Stromal cell of bone marrow (primary cell): ENCODE results near the gene NAP1L4.
A peak's percentile ranks its signal among the peaks of the same experiment; 100 is the strongest.

Experiments used
- DNase-seq: peaks from one replicate; pipeline ENCODE4 v3.0.0-alpha.2; 2012; ENCODE audit warnings: low read depth

Gene NAP1L4

GRCh38 chr11:2992234-2992996 lies at the start of gene NAP1L4:
Gene NAP1L4, minus strand, starts transcription at chr11:2992329. Its CDS starts 13,109 bp downstream, at chr11:2979220.
- peak; percentile 87 for DNase-seq

GRCh38 chr11:3040881-3041280 lies 48.8 kb upstream of the NAP1L4 start:
- no peak for DNase-seq

GRCh38 chr11:3037945-3038271 lies 45.8 kb upstream of the NAP1L4 start:
- DNase-seq = no peak

- DNase-seq = peak; percentile 46
Measured at GRCh38 chr11:3037040-3037944, 45.2 kb upstream of the NAP1L4 start.

- no peak for DNase-seq
Measured at GRCh38 chr11:3036419-3036818, 44.3 kb upstream of the NAP1L4 start.

- no peak for DNase-seq
Measured at GRCh38 chr11:3035333-3035732, 43.2 kb upstream of the NAP1L4 start.

GRCh38 chr11:3030289-3031070 lies 38.4 kb upstream of the NAP1L4 start:
- DNase-seq = no peak

GRCh38 chr11:3028813-3029212 lies 36.7 kb upstream of the NAP1L4 start:
- DNase-seq = no peak

- DNase-seq = no peak
Measured at GRCh38 chr11:3026803-3027202, 34.7 kb upstream of the NAP1L4 start.

- no peak for DNase-seq
Measured at GRCh38 chr11:3022982-3023381, 30.9 kb upstream of the NAP1L4 start.

GRCh38 chr11:3022300-3022967 lies 30.3 kb upstream of the NAP1L4 start:
- DNase-seq = peak; percentile 73

GRCh38 chr11:3021125-3021524 lies 29.0 kb upstream of the NAP1L4 start:
- DNase-seq = no peak

GRCh38 chr11:3020011-3020410 lies 27.9 kb upstream of the NAP1L4 start:
- no peak for DNase-seq

- DNase-seq = no peak
Measured at GRCh38 chr11:3018596-3018995, 26.5 kb upstream of the NAP1L4 start.

GRCh38 chr11:3016861-3017260 lies 24.7 kb upstream of the NAP1L4 start:
- DNase-seq = no peak

GRCh38 chr11:3015796-3016195 lies 23.7 kb upstream of the NAP1L4 start:
- DNase-seq = no peak

- no peak for DNase-seq
Measured at GRCh38 chr11:3014943-3015342, 22.8 kb upstream of the NAP1L4 start.

- DNase-seq = no peak
Measured at GRCh38 chr11:3014057-3014938, 22.2 kb upstream of the NAP1L4 start.

- no peak for DNase-seq
Measured at GRCh38 chr11:3011891-3012885, 20.1 kb upstream of the NAP1L4 start.
